Heart right ventricle (tissue), 16 donors: ENCODE data around the gene NFE2L3. TPM values are rescaled to one million over a fixed set of nuclear protein-coding genes. Genes with fewer than 3 reads are reported as not detected.
"Not testable (repeated sequence)": the region's sequence is repeated elsewhere in the genome, so short reads cannot be mapped to it uniquely, and the experiment has no call there.

ENCODE experiments used
- ATAC-seq, 8 donors: fragments of 200-7000 bp; cut with Tn5 transposase; one replicate each; pipeline ENCODE4 v1.9.1; 2020; ENCODE audit warnings: mild to moderate bottlenecking in 8 of 8, moderate library complexity in 8 of 8, moderate number of reproducible peaks in 1 of 8
- DNase-seq, 2 donors: peaks; one replicate each; pipeline ENCODE4 v3.0.0-alpha.2; 2020
- H3K27ac ChIP-seq, 10 donors: fragments of 200-600 bp; sonication (generic) in 2 of 10; one replicate each; pipeline versions ENCODE4 v1.5.0 to v1.8.0; 2020 to 2022; ENCODE audit warnings: mild to moderate bottlenecking in 3 of 10
- H3K27me3 ChIP-seq, 7 donors: fragments of 200-600 bp; one replicate each; pipeline ENCODE4 v1.8.0; 2021 to 2022; ENCODE audit warnings: mild to moderate bottlenecking in 2 of 7
- H3K36me3 ChIP-seq, 9 donors: fragments of 200-600 bp; sonication (generic) in 1 of 9; one replicate each; pipeline versions ENCODE4 v1.5.0 to v1.8.0; 2020 to 2022; ENCODE audit warnings: mild to moderate bottlenecking in 2 of 9
- H3K4me1 ChIP-seq, 9 donors: fragments of 200-600 bp; sonication (generic) in 1 of 9; one replicate each; pipeline versions ENCODE4 v1.5.0 to v1.8.0; 2020 to 2022; ENCODE audit warnings: mild to moderate bottlenecking in 4 of 9
- H3K4me3 ChIP-seq, 10 donors: fragments of 200-600 bp; sonication (generic) in 2 of 10; one replicate each; pipeline versions ENCODE4 v1.5.0 to v1.8.0; 2020 to 2022; ENCODE audit warnings: mild to moderate bottlenecking in 7 of 10, moderate library complexity in 2 of 10
- H3K9me3 ChIP-seq, 11 donors: fragments of 200-600 bp in 10 of 11; sonication (generic) in 2 of 11; one replicate each; pipeline versions ENCODE4 v1.5.0 to v1.8.0; 2013 to 2022; ENCODE audit warnings: mild to moderate bottlenecking in 2 of 11, control low read depth in 1 of 11, moderate library complexity in 1 of 11
- WGBS, 2 donors: extraction: QIAGEN DNeasy Blood & Tissue Kit; methylation state at CpG; one replicate each; pipeline ENCODE4 v1.1.7; 2013; ENCODE audit warnings: inconsistent platforms in 1 of 2; 5-methylcytosine and 5-hydroxymethylcytosine counted together
- intact Hi-C, 10 donors: fragments of 100-400 bp; cut with DNase I; formaldehyde crosslinking; loops; one replicate each; pipeline versions ENCODE4 v1.11.1 to v1.14.2; 2022
- polyA plus RNA-seq, 2 donors: library from polyadenylated mRNA; stranded (reverse); fragments of 200-250 nt; gene quantifications; one replicate each; pipeline ENCODE4 v1.2.3, GENCODE V29; 2013
- total RNA-seq, 10 donors: library from RNA; stranded (reverse); fragmentation: NEBNext Ultra II Directional in 3 of 10; extraction: Animal tissue kit (Norgen Biotek cat#: 25700) in 3 of 10; gene quantifications; one replicate each; pipeline versions ENCODE4 v1.2.1 to v1.2.4, GENCODE V29; 2021 to 2023
- TF ChIP-seq, protein P1 (sequence below), 9 donors: fragments of 200-600 bp; sonication (generic) in 2 of 9; IDR thresholded peaks; one replicate each; pipeline versions ENCODE4 v1.5.0 to v1.8.0; 2021 to 2022; ENCODE audit warnings: antibody characterized with exemption in 9 of 9, mild to moderate bottlenecking in 5 of 9, moderate library complexity in 1 of 9
- donor health status: Arrhythmogenic right ventricular cardiomyopathy.
- donor health status: ischemic (EF 13 %, LVEDD 7.1; RV severe dilation, severe dysfunction).
- donor health status: healthy with polysubstance abuse.
- donor health status: DM: no; HTN: yes; CAD: no.
- donor health status: DM: no; HTN: no; CAD: no.
- donor health status: ischemic (EF 25% LVEDD 6.9; RV normal size, moderate dysfunction).
- donor health status: ischemic (EF 25% LVEDD 5.7; RV mildly dilated, moderate dysfunction).
- donor health status: healthy.
- donor health status: DM: yes; HTN: yes; CAD: no.
- donor health status: Ischemic cardiomyopathy.
- donor health status: ischemic (EF 35%, LVEDD 5.7; RV mildly dilated, moderate dysfunction).
- donor health status: nonischemic (EF 11% LVEDD 7.7; RV severe dilation, severe dysfunction).
- donor health status: DM: yes; HTN: yes; CAD: no.
- donor health status: PGD.
- donor health status: ischemic (EF 29% LVEDD 5.4; RV normal size, mild dysfunction).
- donor health status: nonischemic (EF 23%, LVEDD 6.1; RV moderate dilation, normal function).

Gene NFE2L3
- total and polyA plus RNA-seq, 12 donors, result 0.32 to 4.1 (median 1.1) TPM

- 57 to 65% methylated on average over 2 of the region's 2 CpGs for WGBS, 2 donors
- Histone ChIP-seq H3K27me3 (peaks cover 0 to 31% (median 7%) of the 10 kb centered on the region in 7 donors), H3K36me3 (no peaks in the 10 kb centered on the region), H3K4me3 (no peak overlapping the region), H3K4me1 (peaks cover 0 to 40% (median 7%) of the 10 kb centered on the region in 9 donors), H3K9me3 (peaks cover 0 to 8% (median 0%) of the 10 kb centered on the region in 11 donors), H3K27ac (no peak overlapping the region)
- intact Hi-C loops, result loop anchor here in 2 of 10 donors (5.0 to 10.0 kb wide), 3 partner anchors 38 to 86 kb away; no protein-coding TSS in a partner anchor
- ATAC-seq (no peak), DNase-seq (no peak)
- TF ChIP-seq, protein P1, sequence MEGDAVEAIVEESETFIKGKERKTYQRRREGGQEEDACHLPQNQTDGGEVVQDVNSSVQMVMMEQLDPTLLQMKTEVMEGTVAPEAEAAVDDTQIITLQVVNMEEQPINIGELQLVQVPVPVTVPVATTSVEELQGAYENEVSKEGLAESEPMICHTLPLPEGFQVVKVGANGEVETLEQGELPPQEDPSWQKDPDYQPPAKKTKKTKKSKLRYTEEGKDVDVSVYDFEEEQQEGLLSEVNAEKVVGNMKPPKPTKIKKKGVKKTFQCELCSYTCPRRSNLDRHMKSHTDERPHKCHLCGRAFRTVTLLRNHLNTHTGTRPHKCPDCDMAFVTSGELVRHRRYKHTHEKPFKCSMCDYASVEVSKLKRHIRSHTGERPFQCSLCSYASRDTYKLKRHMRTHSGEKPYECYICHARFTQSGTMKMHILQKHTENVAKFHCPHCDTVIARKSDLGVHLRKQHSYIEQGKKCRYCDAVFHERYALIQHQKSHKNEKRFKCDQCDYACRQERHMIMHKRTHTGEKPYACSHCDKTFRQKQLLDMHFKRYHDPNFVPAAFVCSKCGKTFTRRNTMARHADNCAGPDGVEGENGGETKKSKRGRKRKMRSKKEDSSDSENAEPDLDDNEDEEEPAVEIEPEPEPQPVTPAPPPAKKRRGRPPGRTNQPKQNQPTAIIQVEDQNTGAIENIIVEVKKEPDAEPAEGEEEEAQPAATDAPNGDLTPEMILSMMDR (IDR thresholded peaks at IDR 0.05), result no peak
These were observed 7.2 kb downstream of the NFE2L3 start for GRCh38 chr7:26159243-26159642.

GRCh38 chr7:26160896-26161295, 8.9 kb downstream of the NFE2L3 start:
- TF ChIP-seq, protein P1 (IDR thresholded peaks at IDR 0.05), result no peak
- no peak overlapping the region for H3K4me3 ChIP-seq
- 92 to 94% methylated on average over 2 of the region's 2 CpGs for WGBS, 2 donors
- peaks cover 0 to 23% (median 4%) of the 10 kb centered on the region in 9 donors for H3K4me1 ChIP-seq
- no peak for ATAC-seq
- H3K27ac ChIP-seq, result no peak overlapping the region
- H3K36me3 ChIP-seq, result no peaks in the 10 kb centered on the region
- intact Hi-C loops, result no loop called here
- no peak for DNase-seq
- peaks cover 0 to 12% (median 0%) of the 10 kb centered on the region in 11 donors for H3K9me3 ChIP-seq
- H3K27me3 ChIP-seq, result peaks cover 0 to 16% (median 0%) of the 10 kb centered on the region in 7 donors

DNA sequence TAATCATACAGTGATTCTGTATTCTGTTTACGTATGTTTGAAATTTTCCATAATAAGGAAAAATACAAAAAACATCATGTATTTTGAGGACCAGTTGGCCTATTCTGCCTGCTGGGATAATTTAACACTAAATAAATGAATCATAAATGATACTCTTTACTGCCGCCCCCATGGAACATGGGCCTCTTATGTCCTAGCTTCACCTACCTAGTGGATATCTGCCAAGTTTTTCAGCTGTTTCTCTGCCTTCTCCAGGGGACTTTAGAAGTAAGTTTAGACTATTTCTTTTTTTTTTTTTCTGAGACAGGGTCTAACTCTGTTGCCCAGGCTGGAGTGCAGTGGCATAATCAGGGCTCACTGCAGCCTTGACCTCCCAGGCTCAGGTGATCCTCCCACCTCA, 10.4 kb downstream of the NFE2L3 start:
- ATAC-seq, result no peak
- no peak for DNase-seq
- Histone ChIP-seq H3K36me3 (no peaks in the 10 kb centered on the region), H3K4me1 (peaks cover 0 to 14% (median 0%) of the 10 kb centered on the region in 9 donors), H3K9me3 (peaks cover 0 to 12% (median 0%) of the 10 kb centered on the region in 11 donors), H3K27ac (no peak overlapping the region), H3K27me3 (peaks cover 0 to 15% (median 0%) of the 10 kb centered on the region in 7 donors), H3K4me3 (no peak overlapping the region)
- intact Hi-C loops, result no loop called here
- 85 to 90% methylated on average over 2 of the region's 2 CpGs for WGBS, 2 donors
- TF ChIP-seq, protein P1 (IDR thresholded peaks at IDR 0.05), result no peak

- H3K36me3 ChIP-seq, H3K4me3 ChIP-seq, intact Hi-C loops, H3K27ac ChIP-seq, DNase-seq, ATAC-seq, H3K4me1 ChIP-seq: not testable (repeated sequence)
- Histone ChIP-seq H3K27me3 (peaks cover 0 to 12% (median 0%) of the 10 kb centered on the region in 7 donors), H3K9me3 (peaks cover 0 to 12% (median 0%) of the 10 kb centered on the region in 11 donors)
- 63 to 87% methylated on average over 1 of the region's 1 CpG for WGBS, 2 donors
These were observed 11.8 kb downstream of the NFE2L3 start for GRCh38 chr7:26163804-26164203.

DNA sequence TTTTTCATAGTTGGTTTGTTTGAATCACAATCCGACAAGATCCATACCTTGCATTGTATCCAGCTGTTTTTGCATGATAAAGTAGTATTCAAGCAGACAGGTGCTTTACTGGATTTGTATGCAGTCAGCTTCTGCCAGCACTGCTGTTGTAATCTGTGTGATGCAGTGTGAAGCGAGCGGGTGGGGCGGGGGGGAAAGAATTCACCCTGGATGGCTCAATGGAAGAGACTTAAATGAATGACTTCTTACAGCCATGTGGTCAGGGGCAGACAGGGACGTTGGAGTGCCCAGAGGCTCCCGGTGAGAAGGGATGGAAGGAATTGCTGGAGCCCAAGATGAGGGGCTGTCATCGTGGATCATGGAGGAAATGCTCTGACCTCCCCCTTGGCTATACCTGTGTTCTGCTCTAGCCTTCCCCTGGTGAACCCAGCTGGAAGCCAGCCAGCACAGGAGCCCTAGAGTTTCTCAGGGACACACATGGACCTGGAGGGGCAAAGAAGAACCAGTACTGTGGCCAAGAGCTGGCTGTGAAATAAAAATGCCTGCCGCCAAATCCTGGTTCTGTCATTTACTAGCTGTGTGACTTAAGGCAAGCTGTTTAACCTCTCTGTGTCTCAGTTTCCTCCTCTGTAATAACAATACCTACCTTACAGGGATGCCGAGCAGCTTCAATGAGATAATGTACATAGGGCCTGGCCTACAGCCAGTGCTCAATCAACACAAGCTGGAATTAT, 14.1 kb downstream of the NFE2L3 start:
- TF ChIP-seq, protein P1 (IDR thresholded peaks at IDR 0.05), result no peak
- H3K27ac ChIP-seq, result no peak overlapping the region
- H3K4me1 ChIP-seq, result peaks cover 0 to 5% (median 0%) of the 10 kb centered on the region in 9 donors
- peak in 1 of 8 donors; percentile 17 for ATAC-seq
- no peak overlapping the region for H3K4me3 ChIP-seq
- peaks cover 0 to 15% (median 0%) of the 10 kb centered on the region in 9 donors for H3K36me3 ChIP-seq
- H3K9me3 ChIP-seq, result peaks cover 0 to 12% (median 0%) of the 10 kb centered on the region in 11 donors
- DNase-seq, result no peak
- intact Hi-C loops, result no loop called here
- WGBS, 2 donors, result 63 to 70% methylated on average over 9 of the region's 9 CpGs
- H3K27me3 ChIP-seq, result peaks cover 0 to 2% (median 0%) of the 10 kb centered on the region in 7 donors
